Measurements from ENCODE around the gene GAREM2. TPM values are rescaled to one million over a fixed set of nuclear protein-coding genes. Genes with fewer than 3 reads are reported as not detected.

GAREM2 gene
- total RNA-seq, 2 experiments from 2014 or later, result 2.2 to 2.7 TPM

DNA sequence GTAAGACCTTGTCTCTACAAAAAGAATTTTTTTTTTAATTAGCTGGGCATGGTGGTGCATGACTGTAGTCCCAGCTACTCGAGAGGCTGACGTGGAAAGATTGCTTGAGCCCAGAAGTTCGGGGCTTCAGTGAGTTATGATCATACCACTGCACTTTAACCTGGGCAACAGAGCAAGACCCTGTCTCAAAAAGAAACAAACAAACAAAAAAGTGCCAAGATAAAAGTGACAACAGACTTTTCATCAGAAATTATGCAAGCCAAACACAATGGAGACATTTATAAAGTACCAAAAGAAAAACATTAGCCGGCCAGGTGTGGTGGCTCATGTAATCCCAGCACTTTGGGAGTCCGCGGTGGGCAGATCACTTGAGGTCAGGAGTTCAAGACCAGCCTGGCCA, 44.8 kb downstream of the GAREM2 start:
- ChIA-PET POLR2A (no interaction called here), CTCF (interaction anchor here (1.5 kb wide), 1 partner anchor 33 kb away, joined by 4 read pairs; no protein-coding TSS in a partner anchor)
- Mint-ChIP-seq H3K4me3 (no peak overlapping the region), H3K9me3 (no peaks in the 10 kb centered on the region), H3K36me3 (ENCODE audit: low read depth) (peaks cover 27% of the 10 kb centered on the region), H3K27ac (no peak overlapping the region), H3K27me3 (no peaks in the 10 kb centered on the region), H3K4me1 (ENCODE audit: low read depth) (no peaks in the 10 kb centered on the region)
- TF ChIP-seq, protein P1, sequence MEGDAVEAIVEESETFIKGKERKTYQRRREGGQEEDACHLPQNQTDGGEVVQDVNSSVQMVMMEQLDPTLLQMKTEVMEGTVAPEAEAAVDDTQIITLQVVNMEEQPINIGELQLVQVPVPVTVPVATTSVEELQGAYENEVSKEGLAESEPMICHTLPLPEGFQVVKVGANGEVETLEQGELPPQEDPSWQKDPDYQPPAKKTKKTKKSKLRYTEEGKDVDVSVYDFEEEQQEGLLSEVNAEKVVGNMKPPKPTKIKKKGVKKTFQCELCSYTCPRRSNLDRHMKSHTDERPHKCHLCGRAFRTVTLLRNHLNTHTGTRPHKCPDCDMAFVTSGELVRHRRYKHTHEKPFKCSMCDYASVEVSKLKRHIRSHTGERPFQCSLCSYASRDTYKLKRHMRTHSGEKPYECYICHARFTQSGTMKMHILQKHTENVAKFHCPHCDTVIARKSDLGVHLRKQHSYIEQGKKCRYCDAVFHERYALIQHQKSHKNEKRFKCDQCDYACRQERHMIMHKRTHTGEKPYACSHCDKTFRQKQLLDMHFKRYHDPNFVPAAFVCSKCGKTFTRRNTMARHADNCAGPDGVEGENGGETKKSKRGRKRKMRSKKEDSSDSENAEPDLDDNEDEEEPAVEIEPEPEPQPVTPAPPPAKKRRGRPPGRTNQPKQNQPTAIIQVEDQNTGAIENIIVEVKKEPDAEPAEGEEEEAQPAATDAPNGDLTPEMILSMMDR (IDR thresholded peaks at IDR 0.05), result no peak
- intact Hi-C loops (cut with micrococcal nuclease), result no loop called here
- ATAC-seq, result no peak
- DNase-seq, result no peak

DNA sequence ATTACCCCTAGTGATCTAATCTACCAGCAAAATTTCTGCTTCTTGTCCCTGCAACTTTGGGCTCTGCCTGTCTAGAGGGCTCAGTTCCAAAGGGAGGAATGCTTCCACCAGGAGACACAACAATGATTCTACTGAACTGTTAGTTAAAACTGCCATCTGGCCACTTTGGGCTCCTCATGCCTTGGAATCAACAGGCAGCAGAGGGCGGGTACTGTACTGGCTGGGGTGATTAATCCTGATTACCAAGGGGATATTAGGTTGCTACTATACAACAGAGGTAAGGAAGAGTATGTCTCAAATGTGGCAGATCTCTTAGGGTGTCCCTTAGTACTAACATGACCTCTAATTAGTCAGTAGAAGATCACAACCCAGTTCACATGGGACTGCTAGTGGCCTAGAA, 50.1 kb downstream of the GAREM2 start:
- H3K9me3 Mint-ChIP-seq, result peaks cover 1% of the 10 kb centered on the region
- H3K4me1 Mint-ChIP-seq (ENCODE audit: low read depth), result no peaks in the 10 kb centered on the region
- DNase-seq (no peak), ATAC-seq (no peak)
- POLR2A ChIA-PET, result interaction anchor here (0.6 kb wide), 1 partner anchor 20 kb away, joined by 3 read pairs; no protein-coding TSS in a partner anchor
- H3K27me3 Mint-ChIP-seq, result no peaks in the 10 kb centered on the region
- no peak overlapping the region for H3K4me3 Mint-ChIP-seq
- intact Hi-C loops (cut with micrococcal nuclease), result no loop called here
- peaks cover 26% of the 10 kb centered on the region for H3K36me3 Mint-ChIP-seq (ENCODE audit: low read depth)
- TF ChIP-seq, protein P1 (IDR thresholded peaks at IDR 0.05), result no peak
- no peak overlapping the region for H3K27ac Mint-ChIP-seq
- CTCF ChIA-PET, result no interaction called here

DNA sequence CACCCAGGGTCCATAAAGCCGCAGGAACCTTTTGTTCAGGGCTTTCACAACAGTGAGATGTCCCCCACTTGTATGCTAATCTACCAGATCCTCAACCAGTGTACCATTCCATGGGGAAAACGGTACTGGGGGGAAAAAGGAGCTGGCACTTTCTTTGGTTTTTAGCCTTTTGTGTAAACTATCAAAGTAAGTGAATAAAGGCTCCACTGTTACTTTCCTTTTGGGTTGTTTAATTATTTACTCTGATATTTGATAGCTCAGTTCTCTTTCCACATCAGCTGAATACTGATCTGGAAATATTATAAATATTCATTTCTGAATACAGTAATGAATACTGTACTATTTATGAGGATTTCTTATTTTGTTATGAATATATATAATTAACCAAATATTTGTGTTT, 51.2 kb downstream of the GAREM2 start:
- no peak for ATAC-seq
- peaks cover 29% of the 10 kb centered on the region for H3K36me3 Mint-ChIP-seq (ENCODE audit: low read depth)
- CTCF ChIA-PET, result no interaction called here

GRCh38 chr2:26229595-26229994, 56.7 kb downstream of the GAREM2 start:
- H3K36me3 Mint-ChIP-seq (ENCODE audit: low read depth), result peaks cover 53% of the 10 kb centered on the region
- intact Hi-C loops (cut with micrococcal nuclease), result no loop called here
- no peak for DNase-seq
- no peak overlapping the region for H3K4me3 Mint-ChIP-seq
- ATAC-seq, result no peak
- TF ChIP-seq, protein P1 (IDR thresholded peaks at IDR 0.05), result no peak
- no peaks in the 10 kb centered on the region for H3K27me3 Mint-ChIP-seq
- peaks cover 1% of the 10 kb centered on the region for H3K9me3 Mint-ChIP-seq
- H3K4me1 Mint-ChIP-seq (ENCODE audit: low read depth), result no peaks in the 10 kb centered on the region
- ChIA-PET CTCF (no interaction called here), POLR2A (no interaction called here)
- H3K27ac Mint-ChIP-seq, result no peak overlapping the region

More for the DNA sequence above, 51.2 kb downstream of the GAREM2 start:
- TF ChIP-seq, protein P1 (IDR thresholded peaks at IDR 0.05), result no peak
- POLR2A ChIA-PET, result interaction anchor here (1.0 to 1.1 kb wide), 2 partner anchors 10 to 24 kb away, joined by 3 read pairs; no protein-coding TSS in a partner anchor
- Mint-ChIP-seq H3K27me3 (no peaks in the 10 kb centered on the region), H3K9me3 (peaks cover 1% of the 10 kb centered on the region), H3K4me1 (ENCODE audit: low read depth) (no peaks in the 10 kb centered on the region), H3K4me3 (no peak overlapping the region), H3K27ac (no peak overlapping the region)
- no peak for DNase-seq
- intact Hi-C loops (cut with micrococcal nuclease), result no loop called here

DNA sequence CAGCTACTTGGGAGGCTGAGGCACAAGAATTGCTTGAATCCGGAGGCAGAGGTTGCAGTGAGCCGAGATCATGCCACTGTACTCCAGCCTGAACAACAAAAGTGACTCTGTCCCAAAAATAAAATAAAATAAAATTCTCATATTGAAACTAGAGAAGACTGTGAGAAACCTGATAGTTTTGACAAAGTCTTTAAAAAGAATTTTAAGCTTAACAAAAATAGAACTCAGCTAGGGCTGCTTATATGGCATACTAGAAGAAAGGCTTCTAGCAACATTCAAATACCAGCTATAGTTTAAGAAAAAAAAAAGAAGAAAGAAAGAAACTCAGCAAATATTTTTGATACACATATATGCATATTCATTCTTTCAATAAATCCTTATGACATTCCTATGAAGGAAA, 57.9 kb downstream of the GAREM2 start:
- DNase-seq (no peak), ATAC-seq (no peak)
- no peak overlapping the region for H3K27ac Mint-ChIP-seq
- peaks cover 1% of the 10 kb centered on the region for H3K9me3 Mint-ChIP-seq
- H3K36me3 Mint-ChIP-seq (ENCODE audit: low read depth), result peaks cover 62% of the 10 kb centered on the region
- intact Hi-C loops (cut with micrococcal nuclease), result no loop called here
- ChIA-PET POLR2A (interaction anchor here (0.7 to 2.3 kb wide), 2 partner anchors 11 to 14 kb away, joined by 3 to 11 read pairs; partner anchors contain the start of genes HADHA and HADHB), CTCF (interaction anchor here (0.6 kb wide), 1 partner anchor 24 kb away, joined by 3 read pairs; no protein-coding TSS in a partner anchor)
- TF ChIP-seq, protein P1 (IDR thresholded peaks at IDR 0.05), result no peak
- no peak overlapping the region for H3K4me3 Mint-ChIP-seq
- H3K4me1 Mint-ChIP-seq (ENCODE audit: low read depth), result no peaks in the 10 kb centered on the region
- no peaks in the 10 kb centered on the region for H3K27me3 Mint-ChIP-seq
